ENCODE measurements around the gene CATSPER3.

Gene CATSPER3

DNA sequence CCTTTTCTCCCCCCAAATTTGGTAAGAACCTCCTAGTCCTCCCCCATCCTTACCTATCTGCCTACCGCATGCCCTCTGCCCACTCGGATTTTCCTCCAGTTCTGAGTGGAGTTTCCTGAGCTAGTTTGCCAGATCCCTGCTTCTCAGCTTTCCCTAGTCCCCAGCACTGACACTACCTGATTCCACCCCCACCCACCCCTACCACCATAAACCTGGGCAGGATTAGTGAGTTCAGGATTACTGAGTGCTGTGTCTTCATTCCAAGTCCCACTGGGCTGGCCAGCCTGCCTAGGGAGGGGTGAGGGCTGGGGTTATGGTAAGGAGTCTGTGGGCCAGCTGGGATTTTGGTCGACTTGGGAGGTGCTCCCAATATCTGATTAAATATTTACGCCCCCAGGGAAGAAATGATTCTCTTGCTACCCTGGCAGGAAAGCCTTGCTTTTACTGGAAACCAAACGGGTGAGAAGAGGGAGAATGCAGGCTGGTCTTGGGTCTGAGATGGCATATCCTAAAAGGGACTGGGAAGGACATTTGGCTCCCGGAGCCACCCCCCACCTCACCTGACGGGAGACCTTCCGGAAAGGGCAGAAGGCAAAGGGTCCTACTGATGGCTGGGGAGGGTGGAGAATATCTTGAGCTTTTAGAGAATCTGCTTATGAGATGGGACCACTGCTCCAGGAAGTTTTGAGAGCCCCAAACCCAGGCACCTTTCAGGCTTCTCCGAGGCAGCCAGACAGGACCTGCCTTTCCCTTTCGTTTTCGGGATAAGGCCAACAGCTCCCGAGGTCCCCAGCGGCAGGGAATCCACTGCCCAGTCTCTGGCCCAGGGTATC, 62.6 kb downstream of the CATSPER3 start:
- H3K4me1 ChIP-seq (ENCODE audit: control insufficient read depth, insufficient read depth, low read length): peaks cover 8% of the 10 kb centered on the region
- no CpG with 5 or more reads among the region's 13 CpGs for WGBS (ENCODE audit: insufficient coverage, insufficient read length)
- H3K36me3 ChIP-seq (ENCODE audit: control insufficient read depth, insufficient read depth, low read length): no peaks in the 10 kb centered on the region
- H3K27ac ChIP-seq (ENCODE audit: low read length): no peak overlapping the region
- no peaks in the 10 kb centered on the region for H3K9me3 ChIP-seq (ENCODE audit: control insufficient read depth, insufficient read depth, low read length)
- no peak for DNase-seq (ENCODE audit: low read depth, low spot score)
- H3K4me3 ChIP-seq (ENCODE audit: low read length): peak overlapping the region; percentile 5; the same call in 1 of the 2 replicates
- H3K27me3 ChIP-seq (ENCODE audit: control insufficient read depth, insufficient read depth, low read length): peaks cover 84% of the 10 kb centered on the region

DNA sequence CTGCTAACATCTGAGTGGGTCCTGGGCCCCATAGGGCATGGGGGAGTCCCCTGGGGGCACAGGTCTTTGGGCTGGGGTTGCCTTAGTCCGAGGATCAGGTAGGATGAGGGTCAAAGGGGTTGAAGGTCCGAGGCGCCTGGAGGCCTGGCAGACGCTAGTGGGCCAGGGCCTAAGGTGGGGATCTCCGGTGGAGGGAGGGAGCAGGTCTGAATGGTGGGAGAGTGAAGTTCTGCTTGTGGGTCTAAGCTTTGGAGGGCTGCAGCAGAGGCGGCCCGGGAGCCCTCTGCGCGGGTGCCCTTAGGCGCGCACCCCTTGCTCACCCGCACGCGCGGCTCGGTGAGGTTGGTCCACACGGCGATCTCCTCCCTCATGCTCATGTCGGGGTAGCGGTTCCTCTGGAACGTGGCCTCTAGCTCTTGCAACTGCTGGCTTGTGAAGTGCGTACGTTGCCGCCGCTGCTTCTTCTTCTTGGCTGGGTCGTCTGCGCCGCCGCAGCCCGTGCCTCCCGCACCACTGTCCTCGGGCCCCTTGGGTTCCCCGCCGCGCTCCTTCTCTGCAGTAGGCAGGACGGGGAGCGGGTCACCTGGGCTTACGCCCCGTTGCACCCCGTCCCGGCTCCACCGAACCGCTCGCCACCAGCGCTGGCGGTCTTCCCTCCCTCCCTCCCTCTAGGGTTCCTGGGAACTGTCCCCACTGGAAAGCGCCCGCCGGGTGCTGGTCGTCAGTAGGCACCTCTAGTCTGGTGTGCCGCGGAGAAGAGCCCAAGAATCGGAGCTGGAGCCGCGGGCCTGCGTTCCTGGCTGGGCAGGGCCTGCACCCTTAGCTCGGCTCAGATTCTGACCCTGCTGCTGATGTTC, 63.5 kb downstream of the CATSPER3 start:
- peak overlapping the region; percentile 5; the same call in 1 of the 2 replicates for H3K4me3 ChIP-seq (ENCODE audit: low read length)
- WGBS (ENCODE audit: insufficient coverage, insufficient read length): no CpG with 5 or more reads among the region's 57 CpGs
- no peaks in the 10 kb centered on the region for H3K36me3 ChIP-seq (ENCODE audit: control insufficient read depth, insufficient read depth, low read length)
- peaks cover 8% of the 10 kb centered on the region for H3K4me1 ChIP-seq (ENCODE audit: control insufficient read depth, insufficient read depth, low read length)
- peaks cover 84% of the 10 kb centered on the region for H3K27me3 ChIP-seq (ENCODE audit: control insufficient read depth, insufficient read depth, low read length)
- DNase-seq (ENCODE audit: low read depth, low spot score): no peak
- no peaks in the 10 kb centered on the region for H3K9me3 ChIP-seq (ENCODE audit: control insufficient read depth, insufficient read depth, low read length)
- H3K27ac ChIP-seq (ENCODE audit: low read length): no peak overlapping the region

DNA sequence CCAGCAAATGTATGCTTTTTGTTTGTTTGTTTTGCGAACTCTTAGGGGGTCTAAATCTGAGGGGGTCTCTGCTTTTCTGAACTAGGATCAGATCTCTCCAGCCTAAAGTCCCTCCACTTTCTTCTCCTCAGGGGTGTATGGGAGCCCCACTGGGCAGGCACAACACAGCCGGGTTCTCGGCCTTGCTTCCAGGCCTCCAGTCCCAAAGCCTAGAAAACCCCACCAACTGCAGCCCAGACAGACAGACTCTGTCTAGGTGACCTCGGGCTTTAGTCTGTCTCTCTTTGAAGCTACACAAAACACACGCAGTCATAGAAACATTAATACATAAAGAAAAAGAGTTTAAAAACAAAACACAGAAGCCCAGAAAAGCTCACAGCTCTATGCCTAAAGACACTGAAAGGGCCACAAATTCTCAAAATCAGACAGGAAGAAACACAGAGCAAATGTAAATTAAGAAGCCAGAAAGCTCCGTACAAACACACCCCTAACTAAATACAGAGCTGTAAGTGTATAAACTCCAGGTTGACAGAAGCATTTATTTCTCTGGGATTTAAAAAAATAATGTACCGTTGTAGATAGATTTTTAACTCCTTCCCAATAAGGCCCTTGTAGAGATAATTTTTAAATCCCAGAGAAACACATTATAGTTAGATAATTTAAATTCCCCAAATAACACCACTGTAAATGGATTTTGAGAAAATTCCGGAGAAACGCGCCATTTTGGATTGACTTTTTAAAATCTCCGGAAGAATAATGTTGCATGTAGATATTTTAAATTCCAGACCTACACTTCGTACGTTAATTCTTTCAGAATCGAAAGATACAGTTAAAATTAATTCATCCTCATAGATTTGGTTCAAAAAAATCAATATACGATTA, 64.3 kb downstream of the CATSPER3 start:
- H3K4me1 ChIP-seq (ENCODE audit: control insufficient read depth, insufficient read depth, low read length): peaks cover 8% of the 10 kb centered on the region
- H3K4me3 ChIP-seq (ENCODE audit: low read length): no peak overlapping the region
- DNase-seq (ENCODE audit: low read depth, low spot score): no peak
- no peaks in the 10 kb centered on the region for H3K36me3 ChIP-seq (ENCODE audit: control insufficient read depth, insufficient read depth, low read length)
- WGBS (ENCODE audit: insufficient coverage, insufficient read length): no CpG with 5 or more reads among the region's 15 CpGs
- peaks cover 84% of the 10 kb centered on the region for H3K27me3 ChIP-seq (ENCODE audit: control insufficient read depth, insufficient read depth, low read length)
- no peaks in the 10 kb centered on the region for H3K9me3 ChIP-seq (ENCODE audit: control insufficient read depth, insufficient read depth, low read length)
- H3K27ac ChIP-seq (ENCODE audit: low read length): no peak overlapping the region

GRCh38 chr5:135032695-135032998, 64.9 kb downstream of the CATSPER3 start:
- no peaks in the 10 kb centered on the region for H3K36me3 ChIP-seq (ENCODE audit: control insufficient read depth, insufficient read depth, low read length)
- no peak for DNase-seq (ENCODE audit: low read depth, low spot score)
- H3K9me3 ChIP-seq (ENCODE audit: control insufficient read depth, insufficient read depth, low read length): no peaks in the 10 kb centered on the region
- H3K27me3 ChIP-seq (ENCODE audit: control insufficient read depth, insufficient read depth, low read length): peaks cover 84% of the 10 kb centered on the region
- no CpG with 5 or more reads among the region's 18 CpGs for WGBS (ENCODE audit: insufficient coverage, insufficient read length)
- no peak overlapping the region for H3K27ac ChIP-seq (ENCODE audit: low read length)
- no peak overlapping the region for H3K4me3 ChIP-seq (ENCODE audit: low read length)
- peaks cover 8% of the 10 kb centered on the region for H3K4me1 ChIP-seq (ENCODE audit: control insufficient read depth, insufficient read depth, low read length)

GRCh38 chr5:135032999-135033861, 65.5 kb downstream of the CATSPER3 start:
- DNase-seq (ENCODE audit: low read depth, low spot score): no peak
- peak overlapping the region; percentile 6; the same call in 1 of the 2 replicates for H3K4me3 ChIP-seq (ENCODE audit: low read length)
- peaks cover 84% of the 10 kb centered on the region for H3K27me3 ChIP-seq (ENCODE audit: control insufficient read depth, insufficient read depth, low read length)
- no peaks in the 10 kb centered on the region for H3K36me3 ChIP-seq (ENCODE audit: control insufficient read depth, insufficient read depth, low read length)
- H3K27ac ChIP-seq (ENCODE audit: low read length): no peak overlapping the region
- no peaks in the 10 kb centered on the region for H3K9me3 ChIP-seq (ENCODE audit: control insufficient read depth, insufficient read depth, low read length)
- peaks cover 6% of the 10 kb centered on the region for H3K4me1 ChIP-seq (ENCODE audit: control insufficient read depth, insufficient read depth, low read length)
- WGBS (ENCODE audit: insufficient coverage, insufficient read length): no CpG with 5 or more reads among the region's 89 CpGs

GRCh38 chr5:135033901-135034235, 66.2 kb downstream of the CATSPER3 start, which contains the start of gene PITX1:
PITX1 (minus strand) TSS chr5:135034228; CDS start chr5:135033881, 347 bp downstream.
- DNase-seq (ENCODE audit: low read depth, low spot score): no peak
- Histone ChIP-seq H3K9me3 (ENCODE audit: control insufficient read depth, insufficient read depth, low read length) (no peaks in the 10 kb centered on the region), H3K4me3 (ENCODE audit: low read length) (peak within 1 kb of the TSS; percentile 10; the same call in 1 of the 2 replicates), H3K4me1 (ENCODE audit: control insufficient read depth, insufficient read depth, low read length) (peaks cover 4% of the 10 kb centered on the region), H3K27ac (ENCODE audit: low read length) (no peak within 1 kb of the TSS), H3K27me3 (ENCODE audit: control insufficient read depth, insufficient read depth, low read length) (peaks cover 84% of the 10 kb centered on the region), H3K36me3 (ENCODE audit: control insufficient read depth, insufficient read depth, low read length) (no peaks in the 10 kb centered on the region)
- WGBS (ENCODE audit: insufficient coverage, insufficient read length): no CpG with 5 or more reads among the region's 49 CpGs

DNA sequence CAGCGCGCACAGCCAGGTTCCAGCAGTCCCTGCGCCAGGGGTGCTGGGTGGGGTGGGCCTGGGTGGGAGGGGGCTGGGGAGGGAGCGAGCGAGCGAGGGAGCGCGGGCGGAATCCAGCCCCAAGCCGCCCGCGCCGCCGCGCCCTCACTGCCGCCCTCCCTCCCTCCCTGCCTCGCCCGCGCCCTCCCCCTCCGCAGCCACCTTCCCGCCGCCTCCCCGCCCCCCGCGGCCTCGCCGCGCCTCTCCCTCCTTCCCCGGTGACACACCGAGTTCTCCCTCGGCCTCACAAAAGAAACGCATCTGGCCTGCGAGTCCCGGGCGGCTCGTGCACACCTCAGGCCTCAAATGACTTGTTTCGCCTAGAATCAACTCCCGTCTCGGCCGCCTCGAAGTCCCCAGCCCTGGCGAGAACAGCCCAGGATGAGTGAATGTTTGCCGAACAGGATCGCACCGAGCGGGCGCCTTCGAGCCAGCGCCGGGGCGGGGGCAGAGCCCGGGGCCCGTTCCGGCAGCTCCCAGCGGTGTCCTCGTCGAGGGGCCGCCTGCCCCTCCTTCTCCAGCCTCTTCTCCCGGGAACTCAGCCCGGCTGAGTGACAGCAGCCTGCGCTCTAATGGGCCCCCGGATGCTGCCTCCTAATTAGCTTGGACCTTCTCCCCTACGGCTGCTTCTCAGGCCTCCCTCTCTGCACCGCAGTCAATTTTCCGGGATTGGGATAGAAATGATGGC, 66.7 kb downstream of the CATSPER3 start:
- no peak for DNase-seq (ENCODE audit: low read depth, low spot score)
- Histone ChIP-seq H3K27ac (ENCODE audit: low read length) (no peak overlapping the region), H3K36me3 (ENCODE audit: control insufficient read depth, insufficient read depth, low read length) (no peaks in the 10 kb centered on the region), H3K4me3 (ENCODE audit: low read length) (peak overlapping the region; percentile 5; the same call in 1 of the 2 replicates), H3K27me3 (ENCODE audit: control insufficient read depth, insufficient read depth, low read length) (peaks cover 84% of the 10 kb centered on the region), H3K4me1 (ENCODE audit: control insufficient read depth, insufficient read depth, low read length) (peaks cover 5% of the 10 kb centered on the region; the same call in 1 of the 2 replicates), H3K9me3 (ENCODE audit: control insufficient read depth, insufficient read depth, low read length) (no peaks in the 10 kb centered on the region)
- no CpG with 5 or more reads among the region's 65 CpGs for WGBS (ENCODE audit: insufficient coverage, insufficient read length)

GRCh38 chr5:135034963-135035677, 67.4 kb downstream of the CATSPER3 start:
- WGBS (ENCODE audit: insufficient coverage, insufficient read length): no CpG with 5 or more reads among the region's 14 CpGs
- H3K4me3 ChIP-seq (ENCODE audit: low read length): no peak overlapping the region
- DNase-seq (ENCODE audit: low read depth, low spot score): no peak
- no peak overlapping the region for H3K27ac ChIP-seq (ENCODE audit: low read length)
- peaks cover 83% of the 10 kb centered on the region for H3K27me3 ChIP-seq (ENCODE audit: control insufficient read depth, insufficient read depth, low read length)
- no peaks in the 10 kb centered on the region for H3K36me3 ChIP-seq (ENCODE audit: control insufficient read depth, insufficient read depth, low read length)
- H3K9me3 ChIP-seq (ENCODE audit: control insufficient read depth, insufficient read depth, low read length): no peaks in the 10 kb centered on the region
- peaks cover 5% of the 10 kb centered on the region; the same call in 1 of the 2 replicates for H3K4me1 ChIP-seq (ENCODE audit: control insufficient read depth, insufficient read depth, low read length)

DNA sequence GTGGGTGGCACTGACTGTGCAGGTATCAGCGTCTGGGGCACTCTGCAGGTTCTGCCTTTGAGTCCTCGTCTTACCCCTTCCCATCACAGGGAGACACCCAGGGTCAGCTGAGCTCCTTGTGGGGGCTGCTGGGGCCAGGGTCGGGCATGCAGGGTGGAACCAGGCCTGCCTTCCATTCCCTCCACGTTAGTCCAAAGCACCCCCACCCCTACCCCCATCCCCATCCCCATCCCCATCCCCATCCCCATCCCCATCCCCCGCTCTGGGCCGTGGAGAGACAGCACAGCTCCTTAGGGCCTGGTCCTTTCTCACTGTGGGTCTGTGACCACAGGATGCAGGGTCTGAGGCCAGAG, 67.9 kb downstream of the CATSPER3 start:
- Histone ChIP-seq H3K27me3 (ENCODE audit: control insufficient read depth, insufficient read depth, low read length) (peaks cover 83% of the 10 kb centered on the region), H3K27ac (ENCODE audit: low read length) (no peak overlapping the region), H3K9me3 (ENCODE audit: control insufficient read depth, insufficient read depth, low read length) (no peaks in the 10 kb centered on the region), H3K4me1 (ENCODE audit: control insufficient read depth, insufficient read depth, low read length) (peaks cover 8% of the 10 kb centered on the region; the same call in 1 of the 2 replicates), H3K4me3 (ENCODE audit: low read length) (no peak overlapping the region), H3K36me3 (ENCODE audit: control insufficient read depth, insufficient read depth, low read length) (no peaks in the 10 kb centered on the region)
- WGBS (ENCODE audit: insufficient coverage, insufficient read length): no CpG with 5 or more reads among the region's 6 CpGs
- DNase-seq (ENCODE audit: low read depth, low spot score): no peak
